Endothelial cell of umbilical vein (primary cell): ENCODE data around the gene IGSF9. TPM values are rescaled to one million over a fixed set of nuclear protein-coding genes. Genes with fewer than 3 reads are reported as not detected.

ENCODE experiments used
- BruUV-seq: library from RNA; stranded (reverse); fragments of 400-500 nt; replicated peaks from 2 replicates; lab custom pipeline; 2021; lab: Mats Ljungman, UMichigan
- CTCF ChIA-PET: fragments of 300-600, 350-600 bp; sonication (Branson Sonifier 250); formaldehyde crosslinking; loops from one replicate; lab custom pipeline; 2021; ENCODE audit warnings: antibody characterized with exemption, inconsistent platforms; lab: Charles Lee
- POLR2A ChIA-PET: fragments of 300-600, 350-600 bp; sonication (Branson Sonifier 250); formaldehyde crosslinking; loops from one replicate; lab custom pipeline; 2021; ENCODE audit warnings: antibody characterized with exemption, inconsistent platforms; lab: Charles Lee
- DNase-seq: peaks from one replicate; pipeline ENCODE4 v3.0.0-alpha.2; 2011; ENCODE audit warnings: low read depth, low spot score
- FAIRE-seq: peaks from 2 replicates; lab custom pipeline; 2011; peaks lifted over from hg19 to GRCh38; lab: Jason Lieb, UNC
- H2AFZ ChIP-seq: 2 replicates; pipeline ENCODE4 v1.6.0; 2012; ENCODE audit warnings: low read depth, low read length, control low read depth, inconsistent platforms
- H3K27ac ChIP-seq: 2 replicates; pipeline ENCODE4 v1.5.1; 2011; ENCODE audit warnings: low read depth, mild to moderate bottlenecking, control low read depth, low read length, moderate library complexity; ENCODE audit not compliant: insufficient read depth
- H3K27me3 ChIP-seq, 2 experiments: 2 replicates each; pipeline versions ENCODE4 v1.6.0 to v1.6.1; 2011; ENCODE audit warnings: low read length in 2 of 2, mixed read lengths in 1 of 2; ENCODE audit not compliant: control insufficient read depth in 2 of 2, insufficient read depth in 2 of 2
- H3K36me3 ChIP-seq, 2 experiments: 2 replicates in 1 of 2; 3 replicates in 1 of 2; pipeline ENCODE4 v1.5.1; 2011; ENCODE audit warnings: low read length in 2 of 2, mild to moderate bottlenecking in 1 of 2, moderate library complexity in 1 of 2; ENCODE audit not compliant: control insufficient read depth in 2 of 2, insufficient read depth in 2 of 2; ENCODE audit errors: extremely low read depth in 1 of 2
- H3K4me1 ChIP-seq: 3 replicates; pipeline ENCODE4 v1.5.1; 2011; ENCODE audit warnings: mild to moderate bottlenecking, low read length; ENCODE audit not compliant: control insufficient read depth, insufficient read depth; ENCODE audit errors: extremely low read depth
- H3K4me2 ChIP-seq: 2 replicates; pipeline ENCODE4 v1.6.1; 2011; ENCODE audit warnings: low read length, control low read depth, mixed read lengths; ENCODE audit not compliant: insufficient read depth
- H3K4me3 ChIP-seq, 3 experiments: fragments of 200-600 bp in 1 of 3; sonication (generic), shearing (Covaris generic) in 1 of 3; replicated peaks in 1 of 3; 2 replicates each; pipeline ENCODE4 v1.5.1; 2011 to 2016; ENCODE audit warnings: control low read depth in 3 of 3, low read length in 3 of 3, mild to moderate bottlenecking in 2 of 3, inconsistent platforms in 1 of 3, low read depth in 1 of 3, moderate library complexity in 1 of 3; ENCODE audit not compliant: insufficient read depth in 1 of 3
- H3K79me2 ChIP-seq: 2 replicates; pipeline ENCODE4 v1.6.0; 2012; ENCODE audit warnings: low read length, inconsistent platforms; ENCODE audit not compliant: control insufficient read depth, insufficient read depth
- H3K9ac ChIP-seq: replicated peaks from 2 replicates; pipeline ENCODE3; 2011; ENCODE audit warnings: low read length, control low read depth; ENCODE audit not compliant: insufficient read depth; ENCODE audit errors: extremely low read depth
- H3K9me1 ChIP-seq: replicated peaks from 3 replicates; pipeline ENCODE4 v1.6.0; 2011; ENCODE audit warnings: mild to moderate bottlenecking, low read length; ENCODE audit not compliant: control insufficient read depth, insufficient read depth; ENCODE audit errors: extremely low read depth
- H3K9me3 ChIP-seq: replicated peaks from 2 replicates; pipeline ENCODE4 v1.5.1; 2012; ENCODE audit warnings: low read length, inconsistent platforms; ENCODE audit not compliant: control insufficient read depth, insufficient read depth
- H4K20me1 ChIP-seq: replicated peaks from 2 replicates; pipeline ENCODE3; 2011; ENCODE audit warnings: mild to moderate bottlenecking, low read length; ENCODE audit not compliant: control insufficient read depth, insufficient read depth; ENCODE audit errors: extremely low read depth
- CTCF ChIP-seq, 2 donors: IDR thresholded peaks; 1 replicate in 1 of 2; 2 replicates in 1 of 2; pipeline ENCODE4 v1.5.1; 2011; ENCODE audit warnings: low read length in 2 of 2, mild to moderate bottlenecking in 2 of 2, moderate library complexity in 2 of 2, control low read depth in 1 of 2, inconsistent platforms in 1 of 2, low read depth in 1 of 2; ENCODE audit not compliant: insufficient read depth in 1 of 2; ENCODE audit errors: extremely low read depth in 1 of 2
- EZH2 ChIP-seq: IDR thresholded peaks from 2 replicates; pipeline ENCODE4 v1.6.1; 2012; ENCODE audit warnings: borderline replicate concordance, low read depth, mild to moderate bottlenecking, moderate library complexity, low read length, inconsistent platforms; ENCODE audit not compliant: severe bottlenecking
- FOS ChIP-seq: IDR thresholded peaks from 2 replicates; pipeline ENCODE4 v1.6.1; 2011; ENCODE audit warnings: mild to moderate bottlenecking, low read length, moderate library complexity, borderline replicate concordance; ENCODE audit not compliant: insufficient read depth
- GATA2 ChIP-seq: IDR thresholded peaks from 2 replicates; pipeline ENCODE4 v1.7.0; 2011; ENCODE audit warnings: low read depth, mild to moderate bottlenecking, moderate library complexity, mixed read lengths, low read length; ENCODE audit not compliant: insufficient read length, insufficient read depth
- JUN ChIP-seq: IDR thresholded peaks from 2 replicates; pipeline ENCODE4 v1.6.1; 2011; ENCODE audit warnings: borderline replicate concordance, low read depth; ENCODE audit not compliant: insufficient read length, insufficient read depth
- MAX ChIP-seq: IDR thresholded peaks from 2 replicates; pipeline ENCODE4 v1.6.1; 2011; ENCODE audit not compliant: insufficient read depth, insufficient read length
- MYC ChIP-seq: IDR thresholded peaks from one replicate; pipeline ENCODE4 v1.6.1; 2011; ENCODE audit warnings: mild to moderate bottlenecking, low read depth, low read length
- POLR2A ChIP-seq: IDR thresholded peaks from 2 replicates; pipeline ENCODE4 v1.6.1; 2012; ENCODE audit warnings: low read depth, mild to moderate bottlenecking, control low read depth, low read length
- POLR2AphosphoS5 ChIP-seq: IDR thresholded peaks from 2 replicates; pipeline ENCODE4 v1.6.1; 2012; ENCODE audit warnings: low read depth, mild to moderate bottlenecking, control low read depth, low read length, moderate library complexity; ENCODE audit not compliant: insufficient read depth
- dilution Hi-C: fragments of 300-500 bp; cut with MboI; formaldehyde crosslinking; loops from one replicate; pipeline ENCODE4 v1.15.0; 2019; ENCODE audit warnings: low sequenced_read_pairs; ENCODE audit not compliant: extremely low pct_ligation_motif_present
- intact Hi-C: fragments of 100-400 bp; cut with micrococcal nuclease; formaldehyde crosslinking; loops from one replicate; pipeline ENCODE4 v1.10.0; 2022
- polyA plus RNA-seq, 4 experiments: library from polyadenylated mRNA; depleted of rRNA in 3 of 4; stranded (reverse) in 3 of 4; unstranded in 1 of 4; fragments of >200 nt; gene quantifications; 2 replicates each; pipeline versions ENCODE4 v1.2.1 to v1.2.3, GENCODE V29; 2011 to 2012; ENCODE audit warnings: missing spikeins in 1 of 4
- total RNA-seq: library from RNA; stranded (reverse); gene quantifications from 2 replicates; pipeline ENCODE4 v1.2.3, GENCODE V29; 2021

The IGSF9 gene
- total and polyA plus RNA-seq, 2 donors (not counting 3 experiments of a cell fraction or from before 2014, with no cell fraction given), result 0.15 TPM

DNA sequence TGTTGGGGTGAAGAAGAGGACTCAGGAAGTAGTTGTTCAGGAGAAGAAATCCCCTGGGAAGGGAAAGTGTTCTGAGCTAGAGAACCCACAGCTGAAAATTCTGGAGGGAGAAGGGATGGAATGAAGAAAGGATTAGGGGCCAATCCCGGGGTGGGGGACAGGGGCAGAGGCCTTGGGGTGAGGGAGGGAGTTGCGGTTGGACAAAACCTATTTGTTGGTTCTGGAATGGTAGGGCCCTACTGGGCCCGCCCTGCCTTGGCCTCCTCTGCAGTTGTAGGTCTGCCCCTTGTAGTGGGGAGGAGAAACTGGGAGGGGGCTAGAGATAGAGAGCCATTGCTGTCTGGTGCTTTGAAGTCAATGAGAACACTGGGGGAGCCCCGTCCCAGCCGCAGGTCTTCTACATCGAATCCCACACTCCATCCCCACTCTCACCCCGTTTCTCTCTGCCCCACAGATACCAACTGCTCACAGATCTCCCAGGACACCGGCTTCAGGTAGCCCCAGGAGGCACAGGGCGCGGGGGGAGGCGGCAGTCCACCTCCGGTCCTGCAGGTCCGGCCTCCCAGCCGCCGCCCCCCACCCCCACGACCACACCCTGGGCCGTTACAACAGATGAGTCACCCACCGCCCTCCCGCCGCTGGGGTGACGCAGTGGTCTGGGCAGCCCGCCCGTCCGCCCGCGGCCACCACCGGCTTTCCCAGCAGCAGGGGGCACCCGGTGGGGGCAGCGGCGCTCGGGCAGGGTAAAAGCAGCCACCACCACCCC, 21.2 kb downstream of the IGSF9 start:
- Histone ChIP-seq H3K4me1 (peaks cover 27% of the 10 kb centered on the region), H3K4me2 (peak overlapping the region; percentile 85), H3K27me3 (no peaks in the 10 kb centered on the region), H4K20me1 (no peaks in the 10 kb centered on the region), H3K9me3 (no peaks in the 10 kb centered on the region), H2AFZ (no peak overlapping the region), H3K9me1 (no peaks in the 10 kb centered on the region), H3K27ac (peak overlapping the region; percentile 98), H3K79me2 (peaks cover 59% of the 10 kb centered on the region), H3K4me3 (peak overlapping the region; percentile 46 to 78 (median 71)), H3K9ac (peak overlapping the region; percentile 100), H3K36me3 (peaks cover 7 to 11% of the 10 kb centered on the region in 2 experiments)
- ChIA-PET POLR2A (interaction anchor here (0.5 to 2.3 kb wide), 4 partner anchors 8 to 304 kb away, joined by 3 to 9 read pairs (median 6); no protein-coding TSS in a partner anchor), CTCF (interaction anchor here (0.9 to 7.5 kb wide), 7 partner anchors 8 to 126 kb away, joined by 3 to 71 read pairs (median 4); no protein-coding TSS in a partner anchor)
- dilution Hi-C loops, result no loop called here
- intact Hi-C loops, result loop anchor here (1.0 to 10.0 kb wide), 6 partner anchors 8 to 1909 kb away; no protein-coding TSS in a partner anchor
- peak; percentile 90 for DNase-seq
- TF ChIP-seq EZH2 (no peak), JUN (peak; percentile 61), MAX (no peak), GATA2 (no peak), FOS (peak; percentile 88), CTCF (IDR thresholded peaks at IDR 0.05; ENCODE audit: extremely low read depth in 1 of 2, insufficient read depth in 1 of 2, low read depth in 1 of 2, low read length in 2 of 2) (peak in 1 of 2 donors; percentile 28), MYC (peak; percentile 28), POLR2AphosphoS5 (peak; percentile 85), POLR2A (peak; percentile 71)
- peak; percentile 76 for FAIRE-seq
- no TSS peak for BruUV-seq
